Astrocyte (in vitro differentiated cells and primary cell): ENCODE data around the gene C11orf71. TPM values are rescaled to one million over a fixed set of nuclear protein-coding genes. Genes with fewer than 3 reads are reported as not detected.

Experiments used
- DNase-seq: peaks from one replicate; pipeline ENCODE4 v3.0.0-alpha.2; 2010; ENCODE audit warnings: low read depth
- FAIRE-seq: peaks from 2 replicates; lab custom pipeline; 2011; peaks lifted over from hg19 to GRCh38; lab: Jason Lieb, UNC
- H2AFZ ChIP-seq: 2 replicates; pipeline ENCODE4 v1.6.0; 2012; ENCODE audit warnings: low read depth, low read length, inconsistent platforms
- H3K27ac ChIP-seq: 2 replicates; pipeline ENCODE4 v1.5.1; 2011; ENCODE audit warnings: low read depth, low read length, inconsistent platforms
- H3K27me3 ChIP-seq: 2 replicates; pipeline ENCODE4 v1.6.0; 2011; ENCODE audit warnings: low read length, inconsistent platforms; ENCODE audit not compliant: insufficient read depth
- H3K36me3 ChIP-seq: 2 replicates; pipeline ENCODE4 v1.5.1; 2011; ENCODE audit warnings: low read length, inconsistent platforms; ENCODE audit not compliant: insufficient read depth
- H3K4me1 ChIP-seq: 2 replicates; pipeline ENCODE4 v1.5.1; 2011; ENCODE audit warnings: low read length, inconsistent platforms; ENCODE audit not compliant: insufficient read depth
- H3K4me2 ChIP-seq: 2 replicates; pipeline ENCODE4 v1.6.0; 2012; ENCODE audit warnings: low read length, inconsistent platforms
- H3K4me3 ChIP-seq: 2 replicates; pipeline ENCODE4 v1.5.1; 2011; ENCODE audit warnings: low read depth, mild to moderate bottlenecking, low read length, inconsistent platforms; ENCODE audit not compliant: insufficient read depth
- H3K79me2 ChIP-seq: 2 replicates; pipeline ENCODE4 v1.6.0; 2012; ENCODE audit warnings: mild to moderate bottlenecking, low read length, inconsistent platforms; ENCODE audit not compliant: insufficient read depth
- H3K9ac ChIP-seq: 2 replicates; pipeline ENCODE4 v1.6.0; 2012; ENCODE audit warnings: mild to moderate bottlenecking, low read length, inconsistent platforms
- H3K9me3 ChIP-seq: 2 replicates; pipeline ENCODE4 v1.5.1; 2012; ENCODE audit warnings: low read depth, mild to moderate bottlenecking, low read length, inconsistent platforms; ENCODE audit not compliant: insufficient read depth
- H4K20me1 ChIP-seq: 2 replicates; pipeline ENCODE4 v1.6.0; 2012; ENCODE audit warnings: low read length, inconsistent platforms; ENCODE audit not compliant: insufficient read depth
- H3K27ac Mint-ChIP-seq: one replicate; pipeline ENCODE4 v1.8.0; 2021; ENCODE audit warnings: mild to moderate bottlenecking, mixed read lengths; ENCODE audit not compliant: unreplicated experiment
- H3K27me3 Mint-ChIP-seq: one replicate; pipeline ENCODE4 v1.8.0; 2021; ENCODE audit warnings: low read depth, mixed read lengths; ENCODE audit not compliant: unreplicated experiment
- H3K36me3 Mint-ChIP-seq: one replicate; pipeline ENCODE4 v1.8.0; 2021; ENCODE audit warnings: low read depth, mixed read lengths; ENCODE audit not compliant: unreplicated experiment
- H3K4me1 Mint-ChIP-seq: one replicate; pipeline ENCODE4 v1.8.0; 2021; ENCODE audit warnings: low read depth, mixed read lengths; ENCODE audit not compliant: unreplicated experiment
- H3K4me3 Mint-ChIP-seq: one replicate; pipeline ENCODE4 v1.8.0; 2021; ENCODE audit warnings: mild to moderate bottlenecking, moderate library complexity, mixed read lengths; ENCODE audit not compliant: unreplicated experiment
- H3K9me3 Mint-ChIP-seq: one replicate; pipeline ENCODE4 v1.8.0; 2021; ENCODE audit warnings: mild to moderate bottlenecking, mixed read lengths; ENCODE audit not compliant: unreplicated experiment
- CTCF ChIP-seq: IDR thresholded peaks from 2 replicates; pipeline ENCODE4 v1.5.1; 2011; ENCODE audit warnings: low read depth, mild to moderate bottlenecking, inconsistent platforms, low read length, moderate library complexity; ENCODE audit not compliant: insufficient read depth
- EZH2 ChIP-seq: IDR thresholded peaks from 2 replicates; pipeline ENCODE4 v1.6.1; 2012; ENCODE audit warnings: mild to moderate bottlenecking, low read length, inconsistent platforms; ENCODE audit not compliant: insufficient read depth
- total RNA-seq: library from RNA; stranded (reverse); gene quantifications from 2 replicates; pipeline ENCODE4 v1.2.1, GENCODE V29; 2021

Gene C11orf71
- total RNA-seq, 1 donor from 2014 or later = 2.2 TPM

GRCh38 chr11:114430290-114430689 lies 30.0 kb upstream of the C11orf71 start:
- no peak for TF ChIP-seq CTCF
- TF ChIP-seq EZH2 = no peak
- Histone ChIP-seq H3K27ac (no peak overlapping the region), H3K4me3 (no peak overlapping the region), H2AFZ (no peak overlapping the region), H4K20me1 (no peaks in the 10 kb centered on the region), H3K9me3 (no peaks in the 10 kb centered on the region), H3K27me3 (no peaks in the 10 kb centered on the region), H3K4me1 (no peaks in the 10 kb centered on the region), H3K9ac (no peak overlapping the region), H3K4me2 (no peak overlapping the region), H3K79me2 (no peaks in the 10 kb centered on the region), H3K36me3 (no peaks in the 10 kb centered on the region)
- no peak overlapping the region for H3K4me3 Mint-ChIP-seq
- H3K27me3 Mint-ChIP-seq = no peaks in the 10 kb centered on the region
- H3K27ac Mint-ChIP-seq = no peak overlapping the region
- DNase-seq = no peak
- no peaks in the 10 kb centered on the region for H3K4me1 Mint-ChIP-seq
- peaks cover 9% of the 10 kb centered on the region for H3K36me3 Mint-ChIP-seq
- no peaks in the 10 kb centered on the region for H3K9me3 Mint-ChIP-seq
- FAIRE-seq = no peak

- Histone ChIP-seq H3K4me2 (no peak overlapping the region), H4K20me1 (no peaks in the 10 kb centered on the region), H3K79me2 (no peaks in the 10 kb centered on the region), H3K9ac (no peak overlapping the region), H2AFZ (no peak overlapping the region), H3K4me3 (no peak overlapping the region), H3K36me3 (no peaks in the 10 kb centered on the region), H3K4me1 (no peaks in the 10 kb centered on the region), H3K27ac (no peak overlapping the region), H3K9me3 (no peaks in the 10 kb centered on the region), H3K27me3 (no peaks in the 10 kb centered on the region)
- Mint-ChIP-seq H3K27ac (no peak overlapping the region), H3K4me1 (no peaks in the 10 kb centered on the region), H3K4me3 (no peak overlapping the region), H3K27me3 (no peaks in the 10 kb centered on the region), H3K9me3 (no peaks in the 10 kb centered on the region), H3K36me3 (peaks cover 2% of the 10 kb centered on the region)
- FAIRE-seq (no peak), DNase-seq (no peak)
- TF ChIP-seq CTCF (no peak), EZH2 (no peak)
Measured at GRCh38 chr11:114426280-114426679, 26.0 kb upstream of the C11orf71 start.

DNA sequence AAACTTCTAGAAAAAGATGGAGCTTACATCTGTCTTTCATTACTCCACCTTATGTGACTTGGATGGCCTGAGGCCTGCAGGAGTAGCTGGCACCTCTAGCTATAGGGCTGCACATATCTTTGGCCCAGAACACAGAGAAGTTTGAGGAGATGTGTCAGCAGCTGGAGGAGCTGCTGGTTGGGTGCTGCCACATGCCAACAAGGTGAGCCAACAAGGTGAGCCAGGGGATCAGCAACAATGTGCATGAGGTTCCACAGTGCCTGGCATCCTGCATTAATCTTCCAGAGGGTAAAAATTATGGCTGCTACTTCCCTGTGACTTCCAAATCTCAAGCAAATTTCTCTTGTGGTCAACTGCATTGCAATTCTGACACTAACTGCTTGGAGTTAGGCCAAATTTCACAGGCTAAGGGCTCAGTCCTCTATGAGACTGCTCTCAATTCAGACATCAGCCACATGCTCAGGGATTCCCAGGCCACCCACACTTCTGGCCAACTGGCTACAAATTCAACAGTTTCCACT lies 16.2 kb upstream of the C11orf71 start:
- no peaks in the 10 kb centered on the region for H3K9me3 Mint-ChIP-seq
- Histone ChIP-seq H2AFZ (no peak overlapping the region), H3K27ac (no peak overlapping the region), H3K36me3 (no peaks in the 10 kb centered on the region), H3K79me2 (no peaks in the 10 kb centered on the region), H4K20me1 (no peaks in the 10 kb centered on the region), H3K4me2 (no peak overlapping the region), H3K9me3 (no peaks in the 10 kb centered on the region), H3K4me3 (no peak overlapping the region), H3K9ac (no peak overlapping the region), H3K4me1 (peaks cover 6% of the 10 kb centered on the region), H3K27me3 (no peaks in the 10 kb centered on the region)
- H3K4me3 Mint-ChIP-seq = no peak overlapping the region
- DNase-seq = peak; percentile 73
- H3K4me1 Mint-ChIP-seq = peaks cover 11% of the 10 kb centered on the region
- FAIRE-seq = no peak
- H3K27ac Mint-ChIP-seq = peak overlapping the region; percentile 82
- no peak for TF ChIP-seq EZH2
- no peak for TF ChIP-seq CTCF
- peaks cover 6% of the 10 kb centered on the region for H3K36me3 Mint-ChIP-seq
- no peaks in the 10 kb centered on the region for H3K27me3 Mint-ChIP-seq
